Lower leg skin (tissue), 3 donors: ENCODE measurements around the gene PHGDH.

Experiments used
- POLR2A ChIP-seq, 2 donors: fragments of 450-650 bp; IDR thresholded peaks; one replicate each; pipeline ENCODE4 v1.6.1; 2016 to 2017; ENCODE audit warnings: antibody characterized with exemption in 2 of 2, mild to moderate bottlenecking in 1 of 2, moderate library complexity in 1 of 2
- TF ChIP-seq, protein P1 (sequence below), 3 donors: fragments of 450-650 bp; IDR thresholded peaks; one replicate each; pipeline ENCODE4 v1.5.1; 2016; ENCODE audit warnings: antibody characterized with exemption in 3 of 3, mild to moderate bottlenecking in 3 of 3, moderate library complexity in 2 of 3

DNA sequence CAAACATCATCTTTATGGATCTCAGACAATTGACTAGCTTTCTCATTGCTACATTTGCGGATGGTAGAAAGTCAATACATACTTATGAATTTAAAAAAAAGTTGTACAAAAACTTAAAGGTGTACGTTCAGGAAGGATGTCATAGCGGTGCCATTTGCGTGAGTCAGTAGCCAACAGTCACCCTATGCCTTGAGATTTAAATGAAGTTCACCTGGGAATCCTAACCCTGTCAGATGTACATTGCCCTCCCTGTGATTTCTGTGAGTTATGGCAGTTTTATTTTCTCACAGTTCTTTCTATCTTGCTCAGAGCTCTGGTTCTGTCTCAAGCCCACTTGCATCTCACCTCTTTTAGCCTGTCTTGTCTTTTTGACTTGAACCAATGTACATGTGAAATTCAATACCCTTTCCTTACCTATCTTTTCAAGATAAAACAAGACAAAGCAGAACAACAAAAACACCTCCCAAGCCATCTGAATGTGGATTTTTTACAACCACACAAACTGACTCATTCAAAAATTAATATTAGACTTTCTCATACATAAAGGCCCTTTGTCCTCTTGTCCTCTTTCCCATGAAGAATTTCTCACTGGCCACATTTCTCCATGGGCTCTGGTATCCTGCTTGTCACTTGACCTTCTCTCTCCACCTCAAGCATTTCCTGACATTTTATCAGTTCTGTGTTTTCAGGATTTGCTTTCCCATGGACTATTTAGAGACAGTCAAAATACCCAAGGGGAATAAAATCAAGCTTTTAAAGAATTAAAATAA lies 38.4 kb upstream of the PHGDH start:
- no peak for TF ChIP-seq POLR2A (IDR thresholded peaks at IDR 0.05)
- TF ChIP-seq, protein P1, sequence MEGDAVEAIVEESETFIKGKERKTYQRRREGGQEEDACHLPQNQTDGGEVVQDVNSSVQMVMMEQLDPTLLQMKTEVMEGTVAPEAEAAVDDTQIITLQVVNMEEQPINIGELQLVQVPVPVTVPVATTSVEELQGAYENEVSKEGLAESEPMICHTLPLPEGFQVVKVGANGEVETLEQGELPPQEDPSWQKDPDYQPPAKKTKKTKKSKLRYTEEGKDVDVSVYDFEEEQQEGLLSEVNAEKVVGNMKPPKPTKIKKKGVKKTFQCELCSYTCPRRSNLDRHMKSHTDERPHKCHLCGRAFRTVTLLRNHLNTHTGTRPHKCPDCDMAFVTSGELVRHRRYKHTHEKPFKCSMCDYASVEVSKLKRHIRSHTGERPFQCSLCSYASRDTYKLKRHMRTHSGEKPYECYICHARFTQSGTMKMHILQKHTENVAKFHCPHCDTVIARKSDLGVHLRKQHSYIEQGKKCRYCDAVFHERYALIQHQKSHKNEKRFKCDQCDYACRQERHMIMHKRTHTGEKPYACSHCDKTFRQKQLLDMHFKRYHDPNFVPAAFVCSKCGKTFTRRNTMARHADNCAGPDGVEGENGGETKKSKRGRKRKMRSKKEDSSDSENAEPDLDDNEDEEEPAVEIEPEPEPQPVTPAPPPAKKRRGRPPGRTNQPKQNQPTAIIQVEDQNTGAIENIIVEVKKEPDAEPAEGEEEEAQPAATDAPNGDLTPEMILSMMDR (IDR thresholded peaks at IDR 0.05) = no peak
